Breast epithelium (tissue), 4 donors: ENCODE data around the gene TMPRSS6. TPM values are rescaled to one million over a fixed set of nuclear protein-coding genes. Genes with fewer than 3 reads are reported as not detected.

ENCODE experiments used
- DNase-seq, 2 donors: peaks; one replicate each; pipeline ENCODE4 v3.0.0-alpha.2; 2019; ENCODE audit warnings: low spot score in 2 of 2
- H3K27ac ChIP-seq, 2 donors: fragments of 200-600 bp; sonication (generic) in 1 of 2; one replicate each; pipeline ENCODE4 v1.5.1; 2016 to 2019; ENCODE audit warnings: mild to moderate bottlenecking in 1 of 2
- H3K27me3 ChIP-seq, 2 donors: fragments of 200-600 bp; sonication (generic) in 1 of 2; one replicate each; pipeline versions ENCODE4 v1.5.1 to v1.6.0; 2017 to 2019; ENCODE audit warnings: control low read depth in 1 of 2, mild to moderate bottlenecking in 1 of 2
- H3K36me3 ChIP-seq: fragments of 200-600 bp; one replicate; pipeline ENCODE4 v1.5.1; 2019
- H3K4me1 ChIP-seq, 2 donors: fragments of 200-600 bp; sonication (generic); one replicate each; pipeline ENCODE4 v1.5.1; 2016 to 2019; ENCODE audit warnings: control low read depth in 1 of 2
- H3K4me3 ChIP-seq, 3 donors: fragments of 200-600 bp; sonication (generic); 1 replicate in 2 of 3; 2 replicates in 1 of 3; pipeline ENCODE4 v1.5.1; 2016 to 2019; ENCODE audit warnings: mild to moderate bottlenecking in 3 of 3, moderate library complexity in 2 of 3
- H3K9me3 ChIP-seq, 2 donors: fragments of 200-600 bp; sonication (generic) in 1 of 2; one replicate each; pipeline ENCODE4 v1.5.1; 2016 to 2019; ENCODE audit warnings: control low read depth in 1 of 2
- POLR2A ChIP-seq: fragments of 450-650 bp; IDR thresholded peaks from one replicate; pipeline ENCODE4 v1.6.1; 2016; ENCODE audit warnings: antibody characterized with exemption, mild to moderate bottlenecking, moderate library complexity
- POLR2AphosphoS5 ChIP-seq, 3 donors: sonication (generic); formaldehyde crosslinking; IDR thresholded peaks; one replicate each; pipeline ENCODE4 v1.6.1; 2017; ENCODE audit warnings: antibody characterized with exemption in 3 of 3
- intact Hi-C: fragments of 100-400 bp; cut with DNase I; formaldehyde crosslinking; loops from one replicate; pipeline ENCODE4 v1.15.1; 2023; ENCODE audit warnings: low total_unique reads
- total RNA-seq, 3 donors: library from RNA; depleted of rRNA; stranded (reverse); fragments of >200 nt; gene quantifications; one replicate each; pipeline ENCODE4 v1.1.0, GENCODE V29; 2016
- TF ChIP-seq, protein P1 (sequence below), 3 donors: fragments of 450-650 bp; IDR thresholded peaks; one replicate each; pipeline ENCODE4 v1.5.1; 2016 to 2017; ENCODE audit warnings: antibody characterized with exemption in 3 of 3, mild to moderate bottlenecking in 3 of 3, moderate library complexity in 3 of 3

The TMPRSS6 gene
- total RNA-seq, 3 donors from 2014 or later = 0.88 TPM; not detected in 2

DNA sequence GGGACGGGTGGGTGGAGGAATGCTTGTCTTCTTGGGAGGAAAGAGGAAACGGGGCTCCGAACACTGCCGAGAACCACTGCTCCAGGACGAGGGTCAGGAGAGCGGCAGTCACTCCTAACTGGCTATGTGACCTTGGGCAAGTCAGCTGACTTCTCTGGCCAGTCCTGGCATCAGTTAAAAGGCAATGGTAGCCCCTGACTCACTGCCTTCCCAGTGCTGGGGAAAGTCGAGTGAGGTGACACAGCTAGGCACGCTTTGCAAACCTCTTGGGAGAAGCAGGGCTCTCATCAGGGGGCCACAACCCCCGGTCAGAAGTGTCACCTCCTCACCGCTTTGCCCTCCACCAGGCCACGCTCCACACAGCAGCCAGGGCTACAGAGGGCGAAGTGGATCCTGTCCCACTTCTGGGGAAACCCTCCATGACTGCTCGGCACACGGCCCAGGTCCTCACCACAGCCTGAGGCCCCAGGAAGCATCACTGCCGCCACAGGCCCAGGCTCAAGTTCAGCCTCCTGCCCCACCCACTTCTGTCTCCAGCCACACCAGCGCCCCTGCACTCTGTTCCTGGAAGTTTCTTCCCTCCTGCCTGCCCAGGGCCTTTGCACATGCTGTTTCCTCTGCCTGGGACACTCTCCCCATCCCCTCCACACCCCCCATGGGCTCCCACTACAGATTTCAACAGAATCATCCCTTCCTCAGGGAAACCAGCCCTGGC, 23.9 kb upstream of the TMPRSS6 start:
- no peak overlapping the region for H3K4me3 ChIP-seq
- H3K4me1 ChIP-seq = no peaks in the 10 kb centered on the region
- TF ChIP-seq, protein P1, sequence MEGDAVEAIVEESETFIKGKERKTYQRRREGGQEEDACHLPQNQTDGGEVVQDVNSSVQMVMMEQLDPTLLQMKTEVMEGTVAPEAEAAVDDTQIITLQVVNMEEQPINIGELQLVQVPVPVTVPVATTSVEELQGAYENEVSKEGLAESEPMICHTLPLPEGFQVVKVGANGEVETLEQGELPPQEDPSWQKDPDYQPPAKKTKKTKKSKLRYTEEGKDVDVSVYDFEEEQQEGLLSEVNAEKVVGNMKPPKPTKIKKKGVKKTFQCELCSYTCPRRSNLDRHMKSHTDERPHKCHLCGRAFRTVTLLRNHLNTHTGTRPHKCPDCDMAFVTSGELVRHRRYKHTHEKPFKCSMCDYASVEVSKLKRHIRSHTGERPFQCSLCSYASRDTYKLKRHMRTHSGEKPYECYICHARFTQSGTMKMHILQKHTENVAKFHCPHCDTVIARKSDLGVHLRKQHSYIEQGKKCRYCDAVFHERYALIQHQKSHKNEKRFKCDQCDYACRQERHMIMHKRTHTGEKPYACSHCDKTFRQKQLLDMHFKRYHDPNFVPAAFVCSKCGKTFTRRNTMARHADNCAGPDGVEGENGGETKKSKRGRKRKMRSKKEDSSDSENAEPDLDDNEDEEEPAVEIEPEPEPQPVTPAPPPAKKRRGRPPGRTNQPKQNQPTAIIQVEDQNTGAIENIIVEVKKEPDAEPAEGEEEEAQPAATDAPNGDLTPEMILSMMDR (IDR thresholded peaks at IDR 0.05) = no peak
- no peak for TF ChIP-seq POLR2AphosphoS5 (IDR thresholded peaks at IDR 0.05)
- H3K9me3 ChIP-seq = no peaks in the 10 kb centered on the region
- intact Hi-C loops = loop anchor here (10.0 kb wide), 1 partner anchor 1951 kb away; no protein-coding TSS in a partner anchor
- H3K36me3 ChIP-seq = no peaks in the 10 kb centered on the region
- no peaks in the 10 kb centered on the region for H3K27me3 ChIP-seq
- no peak overlapping the region for H3K27ac ChIP-seq
- DNase-seq = no peak

DNA sequence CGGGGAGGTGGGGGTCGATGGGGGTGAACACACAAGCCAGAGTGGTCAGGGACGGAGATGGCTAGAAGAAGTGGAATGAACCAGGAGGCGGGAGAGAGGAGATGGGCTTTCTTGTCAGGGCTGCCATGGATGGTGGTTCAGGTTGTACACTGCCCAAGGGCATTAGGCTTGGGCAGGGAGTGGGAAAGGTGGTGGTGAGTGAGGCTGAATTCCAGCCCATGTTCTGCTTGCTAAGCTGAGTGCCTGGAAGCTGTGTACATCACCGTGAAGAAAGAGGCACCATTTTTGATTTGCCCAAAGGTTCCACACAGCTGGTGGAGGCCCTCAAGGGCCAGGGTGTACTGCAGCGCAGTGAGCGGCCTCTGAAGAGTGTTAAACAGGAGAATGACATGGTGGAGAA, 23.3 kb upstream of the TMPRSS6 start:
- no peaks in the 10 kb centered on the region for H3K36me3 ChIP-seq
- no peak overlapping the region for H3K4me3 ChIP-seq
- no peak for TF ChIP-seq POLR2AphosphoS5 (IDR thresholded peaks at IDR 0.05)
- TF ChIP-seq, protein P1 (IDR thresholded peaks at IDR 0.05) = no peak
- no peak for TF ChIP-seq POLR2A
- no peak for DNase-seq
- no peaks in the 10 kb centered on the region for H3K4me1 ChIP-seq
- no peaks in the 10 kb centered on the region for H3K9me3 ChIP-seq
- H3K27ac ChIP-seq = no peak overlapping the region
- intact Hi-C loops = loop anchor here (10.0 kb wide), 1 partner anchor 1952 kb away; no protein-coding TSS in a partner anchor
- H3K27me3 ChIP-seq = no peaks in the 10 kb centered on the region

DNA sequence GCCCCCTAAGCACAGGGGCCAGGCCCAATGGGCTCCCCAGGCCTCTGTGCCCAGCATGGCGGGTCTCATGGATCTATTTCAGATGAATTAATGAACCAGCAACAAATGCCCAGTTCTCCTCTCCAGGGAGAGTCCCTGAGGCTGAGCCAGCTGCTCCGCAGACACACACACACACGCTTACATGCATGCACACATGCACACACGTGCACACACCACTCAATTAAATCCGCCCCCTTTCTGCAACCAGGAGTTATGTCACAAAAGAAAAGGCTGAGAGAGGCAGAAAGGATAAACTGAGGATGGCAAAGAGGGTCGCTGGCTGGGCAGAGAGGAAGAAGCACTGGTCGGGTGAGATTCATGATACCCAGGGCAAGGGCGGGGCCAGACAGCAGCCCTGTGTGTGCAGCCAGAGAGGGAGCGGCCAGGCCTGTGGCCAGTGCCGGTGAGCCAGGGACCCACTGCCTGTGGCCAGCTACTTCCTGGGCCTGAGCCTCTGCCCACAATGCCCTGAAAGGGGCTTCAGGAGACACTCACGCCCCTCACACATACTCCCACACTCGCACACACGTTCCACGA, 20.4 kb upstream of the TMPRSS6 start:
- no peaks in the 10 kb centered on the region for H3K36me3 ChIP-seq
- no peak for DNase-seq
- H3K4me3 ChIP-seq = no peak overlapping the region
- no peaks in the 10 kb centered on the region for H3K4me1 ChIP-seq
- intact Hi-C loops = loop anchor here (10.0 kb wide), 1 partner anchor 1955 kb away; no protein-coding TSS in a partner anchor
- no peaks in the 10 kb centered on the region for H3K27me3 ChIP-seq
- no peaks in the 10 kb centered on the region for H3K9me3 ChIP-seq
- no peak overlapping the region for H3K27ac ChIP-seq
- no peak for TF ChIP-seq POLR2A

DNA sequence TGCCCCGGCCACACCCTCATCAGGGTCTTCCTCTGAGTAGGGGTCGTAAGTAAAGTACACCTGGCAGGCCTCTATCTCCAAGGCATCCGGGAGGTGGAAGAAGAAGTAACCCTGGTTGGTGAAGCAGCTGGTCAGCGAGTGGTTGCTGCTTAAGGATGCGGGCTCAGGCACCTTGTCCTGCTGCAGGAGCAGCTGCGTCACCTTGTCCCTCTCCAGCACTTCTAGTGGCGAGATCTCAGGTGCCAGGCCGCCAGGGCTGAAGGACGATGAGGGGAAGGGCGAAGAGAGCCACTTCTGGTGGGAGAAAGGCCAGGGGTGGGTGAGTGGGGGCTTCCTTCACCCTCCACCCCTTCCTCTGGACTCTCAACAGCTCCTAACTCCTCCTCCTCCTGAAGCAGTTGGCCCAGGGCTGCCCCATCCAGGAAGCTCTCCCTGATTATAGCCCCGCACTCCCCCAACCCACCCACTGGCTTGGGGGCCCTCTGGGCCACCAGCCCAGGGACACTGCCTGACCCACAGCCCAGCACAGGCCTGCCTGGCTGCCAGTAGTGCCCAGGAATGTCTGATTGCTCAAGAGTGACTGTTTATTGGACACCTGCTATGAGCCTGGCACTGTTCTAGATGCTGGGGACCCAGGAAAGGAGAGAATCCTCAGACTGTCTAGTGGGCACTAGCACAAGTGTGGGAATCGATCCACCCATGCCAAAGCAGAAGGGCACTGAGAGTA, 19.2 kb upstream of the TMPRSS6 start:
- H3K4me1 ChIP-seq = no peaks in the 10 kb centered on the region
- no peaks in the 10 kb centered on the region for H3K36me3 ChIP-seq
- H3K9me3 ChIP-seq = no peaks in the 10 kb centered on the region
- no peak overlapping the region for H3K4me3 ChIP-seq
- no peak for DNase-seq
- H3K27me3 ChIP-seq = no peaks in the 10 kb centered on the region
- H3K27ac ChIP-seq = no peak overlapping the region
- intact Hi-C loops = no loop called here
- TF ChIP-seq, protein P1 (IDR thresholded peaks at IDR 0.05) = no peak
- TF ChIP-seq POLR2A = no peak
- no peak for TF ChIP-seq POLR2AphosphoS5 (IDR thresholded peaks at IDR 0.05)

DNA sequence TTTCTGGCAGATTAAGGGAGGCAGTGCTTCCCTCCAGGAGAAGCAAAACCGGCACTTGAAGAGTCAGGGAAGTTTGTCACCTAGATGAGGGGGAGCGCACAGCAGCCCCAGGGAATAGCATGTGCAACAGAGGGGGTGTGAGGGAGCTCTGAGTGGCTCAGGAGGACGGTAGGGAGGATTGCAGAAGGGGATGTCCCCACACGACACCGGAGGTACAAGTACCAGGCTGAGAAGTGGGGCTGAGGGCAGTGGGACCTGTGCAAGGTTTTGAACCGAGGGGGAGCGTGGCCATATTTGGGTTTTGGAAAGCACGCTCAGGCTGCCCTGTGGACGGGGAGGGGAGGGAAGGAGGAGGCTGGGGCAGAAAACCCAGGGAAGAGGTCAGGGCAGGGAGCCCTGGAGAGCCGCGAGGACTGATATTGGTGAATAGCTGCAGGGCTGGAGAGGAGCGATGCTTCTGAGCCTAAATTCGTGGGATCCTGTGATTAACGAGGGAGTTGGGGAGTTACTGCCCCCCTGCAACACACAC, 17.9 kb upstream of the TMPRSS6 start:
- DNase-seq = no peak
- intact Hi-C loops = no loop called here
- H3K9me3 ChIP-seq = no peaks in the 10 kb centered on the region
- H3K4me1 ChIP-seq = no peaks in the 10 kb centered on the region
- H3K36me3 ChIP-seq = no peaks in the 10 kb centered on the region
- H3K4me3 ChIP-seq = no peak overlapping the region
- H3K27ac ChIP-seq = no peak overlapping the region
- H3K27me3 ChIP-seq = no peaks in the 10 kb centered on the region
- TF ChIP-seq, protein P1 (IDR thresholded peaks at IDR 0.05) = no peak
- TF ChIP-seq POLR2AphosphoS5 (IDR thresholded peaks at IDR 0.05) (no peak), POLR2A (no peak)
